ES-I3 (cell line): ENCODE results near the gene MUSK.
"Not testable (repeated sequence)": the region's sequence is repeated elsewhere in the genome, so short reads cannot be mapped to it uniquely, and the experiment has no call there.

Source experiments
- H3K36me3 ChIP-seq: 2 replicates; pipeline ENCODE4 v1.6.1; 2013; ENCODE audit warnings: mild to moderate bottlenecking, low read length, control low read depth, moderate library complexity; ENCODE audit not compliant: insufficient read depth
- H3K4me1 ChIP-seq: 2 replicates; pipeline ENCODE4 v1.6.1; 2013; ENCODE audit warnings: mild to moderate bottlenecking, control low read depth, low read length; ENCODE audit not compliant: insufficient read depth
- H3K9ac ChIP-seq: 2 replicates; pipeline ENCODE4 v1.6.1; 2013; ENCODE audit warnings: low read depth, mild to moderate bottlenecking, low read length, moderate library complexity
- H3K9me3 ChIP-seq: 2 replicates; pipeline ENCODE4 v1.6.1; 2013; ENCODE audit warnings: mild to moderate bottlenecking, low read length, moderate library complexity; ENCODE audit not compliant: control insufficient read depth, insufficient read depth

MUSK gene

DNA sequence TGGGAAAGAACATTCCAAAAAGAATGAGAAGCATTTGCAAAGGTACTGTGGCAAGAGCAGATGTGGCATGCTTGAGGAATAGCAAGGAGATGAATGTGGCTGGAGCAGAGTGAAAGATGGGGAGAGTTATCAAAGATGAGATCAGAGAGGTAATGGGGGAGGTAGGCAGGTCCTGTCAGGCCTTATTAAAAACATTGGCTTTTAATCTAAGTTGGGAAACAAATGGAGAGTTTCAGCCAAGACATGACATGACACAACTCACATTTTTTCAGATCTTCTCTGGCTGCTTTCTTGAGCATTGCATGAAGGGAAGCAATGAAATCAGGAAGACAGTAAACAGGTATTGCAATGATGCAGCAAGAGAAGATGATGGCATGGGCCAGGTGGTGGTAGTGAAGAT, 120.3 kb downstream of the MUSK start:
- Histone ChIP-seq H3K9me3 (no peaks in the 10 kb centered on the region), H3K9ac (no peak overlapping the region), H3K36me3 (no peaks in the 10 kb centered on the region), H3K4me1 (no peaks in the 10 kb centered on the region)

DNA sequence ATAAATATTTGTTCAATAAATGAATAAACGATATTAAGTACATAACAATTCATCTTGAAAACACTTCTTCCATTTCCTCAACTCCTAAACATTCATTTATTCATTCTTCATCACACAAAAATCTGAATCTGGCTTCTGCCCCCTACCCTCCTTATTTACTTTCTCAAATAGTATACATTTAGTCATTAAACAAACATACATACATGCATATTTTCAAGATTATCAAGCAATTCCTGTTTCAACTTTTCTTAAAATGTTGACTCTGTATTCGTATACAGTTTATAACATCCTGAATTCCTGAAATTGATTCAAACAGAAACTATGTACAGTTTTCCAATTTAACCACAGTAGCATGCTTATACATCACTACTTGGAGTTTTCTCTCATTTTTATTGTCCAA, 129.0 kb downstream of the MUSK start:
- Histone ChIP-seq H3K4me1 (no peaks in the 10 kb centered on the region), H3K9ac (no peak overlapping the region), H3K36me3 (no peaks in the 10 kb centered on the region), H3K9me3 (no peaks in the 10 kb centered on the region)

DNA sequence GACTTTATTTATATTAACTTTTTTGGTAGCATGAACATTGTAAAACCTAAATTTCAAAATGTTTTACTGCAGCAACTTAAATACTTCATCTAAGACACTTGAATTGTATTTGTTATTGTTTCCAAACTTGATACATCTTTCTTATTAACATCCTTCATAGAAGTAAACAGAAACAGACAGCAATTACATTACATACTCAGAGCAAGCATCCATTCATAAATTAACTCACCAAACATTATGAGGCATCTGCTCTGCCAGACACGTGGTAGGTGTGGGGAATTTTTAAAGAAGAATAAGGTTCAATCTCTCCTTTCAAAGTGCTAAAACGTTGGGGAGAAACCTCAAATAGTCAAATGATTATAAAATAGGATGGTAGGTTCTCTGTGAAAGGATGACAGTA, 130.8 kb downstream of the MUSK start:
- no peak overlapping the region for H3K9ac ChIP-seq
- no peaks in the 10 kb centered on the region for H3K36me3 ChIP-seq
- H3K4me1 ChIP-seq: no peaks in the 10 kb centered on the region
- H3K9me3 ChIP-seq: no peaks in the 10 kb centered on the region

DNA sequence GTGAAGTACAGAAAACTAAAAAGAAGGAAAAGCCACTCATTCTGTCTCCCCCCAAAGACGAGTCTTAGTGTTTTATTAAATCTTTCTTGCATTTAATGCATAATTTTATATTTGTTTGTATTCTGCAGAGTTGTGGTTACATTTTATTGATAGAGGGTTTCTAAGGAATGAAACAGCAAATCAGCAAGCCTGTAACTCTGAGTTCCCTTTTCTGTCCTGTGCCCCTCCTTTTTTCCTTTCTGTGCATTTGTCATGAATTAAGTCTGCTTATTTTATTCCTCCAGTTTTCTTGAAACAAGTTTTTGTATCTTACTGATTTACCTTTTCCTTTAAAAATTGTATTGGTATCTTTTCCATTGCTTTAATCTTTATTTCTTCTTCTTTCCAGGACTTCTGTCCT, 132.8 kb downstream of the MUSK start:
- Histone ChIP-seq H3K4me1 (no peaks in the 10 kb centered on the region), H3K36me3 (no peaks in the 10 kb centered on the region), H3K9ac (no peak overlapping the region), H3K9me3 (no peaks in the 10 kb centered on the region)

DNA sequence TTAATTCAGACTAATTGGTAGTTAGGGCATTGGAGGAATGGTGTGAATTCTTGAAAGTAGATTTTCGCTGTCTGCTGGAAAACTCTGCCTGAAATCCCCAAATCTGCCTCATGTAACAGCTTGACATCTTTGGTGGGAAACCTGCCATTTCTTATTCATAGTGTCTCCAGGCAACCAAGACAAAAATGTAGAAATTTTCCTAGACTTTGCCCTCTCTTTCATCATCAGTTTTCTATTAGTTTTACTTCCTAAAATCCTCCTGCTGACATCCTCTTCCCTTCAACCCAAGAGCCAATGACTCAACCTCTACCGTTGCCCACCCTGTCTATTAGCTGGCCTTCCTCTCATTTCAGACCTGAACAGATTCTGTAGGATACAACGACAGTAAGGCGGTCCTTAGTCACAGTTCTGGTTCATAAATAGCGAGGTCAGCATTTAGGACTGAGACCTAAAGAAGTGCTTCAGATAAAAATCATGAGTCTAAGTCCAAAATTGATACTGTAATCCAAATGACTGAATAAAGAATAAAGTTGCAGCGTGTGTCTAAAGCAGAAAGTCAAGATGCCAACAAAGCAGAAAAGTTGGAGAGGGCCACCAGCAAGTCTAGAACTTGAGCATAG, 133.9 kb downstream of the MUSK start:
- H3K4me1 ChIP-seq: no peaks in the 10 kb centered on the region
- no peaks in the 10 kb centered on the region for H3K9me3 ChIP-seq
- no peak overlapping the region for H3K9ac ChIP-seq
- no peaks in the 10 kb centered on the region for H3K36me3 ChIP-seq

DNA sequence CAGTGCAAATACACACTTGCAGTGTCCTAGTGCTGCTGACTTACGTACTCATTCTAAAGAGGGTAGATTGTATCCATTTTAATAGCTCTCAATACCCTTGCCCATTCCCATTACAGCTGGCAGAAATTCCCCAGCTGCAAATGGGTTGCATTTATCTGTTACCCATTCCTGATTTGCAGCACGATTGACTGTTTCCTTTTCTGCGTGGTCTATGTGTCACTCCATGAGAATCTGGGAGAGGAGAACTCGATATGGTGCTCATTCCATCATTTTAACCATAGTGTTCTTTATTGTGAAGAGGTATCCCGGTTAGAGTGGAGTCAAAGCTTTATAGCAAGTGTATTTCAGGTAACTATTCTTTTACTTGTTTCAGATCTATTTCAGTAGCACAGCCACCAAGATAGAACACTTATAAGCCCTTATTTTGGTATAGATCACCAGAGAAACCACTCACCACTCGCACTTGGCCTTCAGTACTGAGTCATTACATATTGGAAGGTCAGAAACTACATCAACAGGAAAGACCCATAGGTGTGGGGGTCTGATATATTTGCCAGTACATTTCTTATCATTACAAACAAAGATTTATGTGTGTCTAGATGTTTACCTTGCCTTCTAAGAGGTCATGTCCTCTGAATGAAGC, 139.5 kb downstream of the MUSK start:
- H3K9me3 ChIP-seq: no peaks in the 10 kb centered on the region
- H3K9ac ChIP-seq: no peak overlapping the region
- no peaks in the 10 kb centered on the region for H3K36me3 ChIP-seq
- no peaks in the 10 kb centered on the region for H3K4me1 ChIP-seq

DNA sequence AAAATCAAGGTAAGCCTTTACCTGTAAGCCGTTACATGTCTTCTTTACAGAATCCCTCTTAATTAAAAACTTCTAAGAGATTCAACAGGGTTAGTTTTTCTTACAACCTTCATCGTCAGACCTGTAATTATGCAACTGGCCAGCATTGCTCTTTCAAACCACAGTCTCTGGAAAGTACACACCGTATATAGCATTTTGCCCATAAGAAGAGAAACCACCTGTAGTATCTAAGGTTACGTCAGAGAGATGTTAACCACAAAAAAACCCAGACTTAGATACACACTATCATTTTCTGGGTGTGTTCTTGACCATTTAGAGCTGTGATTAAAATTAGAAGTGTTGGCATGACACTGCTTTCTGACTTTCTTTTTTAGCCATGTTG, 140.0 kb downstream of the MUSK start:
- H3K36me3 ChIP-seq: no peaks in the 10 kb centered on the region
- no peaks in the 10 kb centered on the region for H3K9me3 ChIP-seq
- no peak overlapping the region for H3K9ac ChIP-seq
- peaks cover 4% of the 10 kb centered on the region; the same call in 1 of the 2 replicates for H3K4me1 ChIP-seq

DNA sequence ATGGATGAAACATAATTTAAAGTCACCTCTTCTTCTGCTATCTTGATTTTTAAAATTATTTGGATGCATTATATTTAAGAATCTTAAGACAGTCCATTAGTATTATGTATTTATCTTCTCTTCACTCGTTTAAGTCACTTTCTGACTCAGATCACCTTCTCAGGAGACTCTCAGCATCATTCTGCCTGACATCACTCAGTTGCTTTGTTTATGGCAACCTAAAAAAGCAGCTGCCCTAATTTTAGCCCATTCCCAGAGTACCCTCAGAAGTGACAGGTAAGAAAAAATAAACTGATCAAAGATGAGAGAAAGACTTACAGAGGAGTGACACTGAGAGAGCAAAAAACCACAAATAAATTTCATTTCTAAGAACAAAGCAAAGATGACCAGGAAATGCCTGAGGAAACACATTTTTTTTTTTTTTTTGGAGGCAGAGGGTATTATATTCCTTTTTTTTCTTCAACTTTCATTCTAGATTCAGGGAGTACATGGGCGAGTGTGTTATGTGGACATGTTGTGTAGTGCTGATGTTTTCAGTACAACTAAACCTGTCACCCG, 140.5 kb downstream of the MUSK start:
- H3K9ac ChIP-seq: no peak overlapping the region
- no peaks in the 10 kb centered on the region for H3K9me3 ChIP-seq
- H3K36me3 ChIP-seq: no peaks in the 10 kb centered on the region
- peaks cover 4% of the 10 kb centered on the region; the same call in 1 of the 2 replicates for H3K4me1 ChIP-seq

DNA sequence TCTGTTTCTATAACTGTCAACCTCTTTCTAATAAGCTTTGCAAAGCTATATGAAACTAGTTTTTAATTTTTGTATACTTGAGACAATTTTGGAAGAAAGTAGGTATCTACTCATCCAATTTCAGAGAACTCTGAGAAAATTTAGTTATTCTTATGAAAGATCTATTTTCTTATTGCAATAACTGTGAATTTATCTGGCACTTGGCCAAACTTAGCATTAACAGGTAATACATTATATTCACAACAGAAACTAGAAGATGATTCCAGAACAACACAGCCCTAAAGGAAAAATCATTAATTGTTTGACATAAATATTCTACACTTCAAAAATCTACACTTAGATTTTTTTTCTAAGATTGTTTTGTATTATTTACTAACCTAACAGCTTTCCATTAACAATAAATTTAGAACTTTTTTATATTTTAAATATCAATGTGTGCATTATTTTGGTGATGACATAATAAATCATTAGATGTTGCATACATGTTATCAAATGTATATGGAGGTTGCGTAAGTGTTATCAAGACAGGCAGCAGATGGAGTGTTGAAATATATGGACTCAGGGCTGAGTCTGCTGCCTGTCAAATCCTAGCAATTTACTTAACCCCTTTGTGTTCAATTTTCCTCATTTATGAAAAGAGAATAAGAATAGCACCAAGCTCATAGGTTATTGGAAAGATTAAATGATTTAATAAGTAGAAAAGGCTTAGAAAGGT, 141.8 kb downstream of the MUSK start:
- H3K4me1 ChIP-seq: peaks cover 4% of the 10 kb centered on the region; the same call in 1 of the 2 replicates
- no peaks in the 10 kb centered on the region for H3K36me3 ChIP-seq
- H3K9me3 ChIP-seq: no peaks in the 10 kb centered on the region
- no peak overlapping the region for H3K9ac ChIP-seq

DNA sequence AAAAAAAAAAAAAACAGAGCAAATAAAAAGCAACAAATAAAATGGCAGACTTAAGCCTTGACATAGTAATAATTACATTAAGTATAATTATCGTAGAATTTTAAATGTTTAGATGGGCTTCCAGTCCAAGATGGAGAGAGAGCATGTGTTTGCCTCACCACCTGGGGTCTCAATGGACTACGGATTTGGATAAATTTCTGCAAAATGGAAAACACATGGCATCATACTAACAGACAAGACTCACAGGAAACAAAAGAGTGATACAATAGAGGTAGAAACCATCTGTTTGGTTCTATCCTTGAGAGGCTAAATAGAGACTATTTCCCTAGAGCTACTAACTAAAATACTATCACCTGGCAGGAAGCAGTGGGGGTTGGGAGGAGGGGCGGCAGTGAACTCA, 144.3 kb downstream of the MUSK start:
- Histone ChIP-seq H3K36me3 (no peaks in the 10 kb centered on the region), H3K9me3 (no peaks in the 10 kb centered on the region), H3K9ac (no peak overlapping the region), H3K4me1 (peaks cover 4% of the 10 kb centered on the region; the same call in 1 of the 2 replicates)

DNA sequence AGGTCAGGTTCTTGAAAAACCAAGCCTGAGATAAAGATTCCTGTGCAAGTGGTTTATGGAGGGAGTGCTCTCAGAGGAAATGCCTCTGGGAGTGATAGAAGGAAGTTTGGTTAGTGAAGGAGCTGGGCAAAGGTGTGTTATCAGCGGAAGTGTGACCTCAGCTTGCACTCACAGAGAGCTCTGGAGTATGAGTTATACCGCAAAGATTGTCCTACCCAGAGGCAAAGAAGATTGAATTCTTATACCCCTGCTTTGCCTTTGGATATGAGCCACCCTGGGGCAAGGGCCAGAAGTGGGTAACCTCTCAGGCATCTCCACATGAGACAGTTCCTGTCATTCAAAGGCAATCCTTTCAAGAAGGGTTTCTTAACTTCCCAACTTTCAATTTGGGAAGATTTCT, 145.6 kb downstream of the MUSK start:
- no peaks in the 10 kb centered on the region for H3K36me3 ChIP-seq
- H3K9ac ChIP-seq: no peak overlapping the region
- peaks cover 4% of the 10 kb centered on the region; the same call in 1 of the 2 replicates for H3K4me1 ChIP-seq
- no peaks in the 10 kb centered on the region for H3K9me3 ChIP-seq

DNA sequence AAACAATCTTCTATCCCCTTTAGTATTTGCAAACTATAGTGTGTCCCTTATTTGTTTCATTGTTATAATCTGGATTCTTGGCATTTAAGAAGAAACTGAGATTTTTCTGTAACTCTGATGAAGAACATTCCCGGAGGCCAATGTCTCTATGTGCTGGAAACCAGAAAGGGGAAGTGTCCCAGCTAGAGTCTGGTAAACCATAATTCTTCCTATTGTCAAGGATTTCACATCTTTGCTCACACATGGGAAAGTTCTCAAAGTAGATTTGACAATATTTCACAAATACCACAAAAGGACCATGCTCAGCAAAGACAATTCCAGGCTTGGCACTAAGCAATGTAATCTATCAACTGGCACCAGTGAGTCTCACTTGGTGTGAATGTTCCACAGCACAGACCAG, 146.8 kb downstream of the MUSK start:
- H3K9me3 ChIP-seq: no peaks in the 10 kb centered on the region
- H3K9ac ChIP-seq: no peak overlapping the region
- peaks cover 4% of the 10 kb centered on the region; the same call in 1 of the 2 replicates for H3K4me1 ChIP-seq
- no peaks in the 10 kb centered on the region for H3K36me3 ChIP-seq

DNA sequence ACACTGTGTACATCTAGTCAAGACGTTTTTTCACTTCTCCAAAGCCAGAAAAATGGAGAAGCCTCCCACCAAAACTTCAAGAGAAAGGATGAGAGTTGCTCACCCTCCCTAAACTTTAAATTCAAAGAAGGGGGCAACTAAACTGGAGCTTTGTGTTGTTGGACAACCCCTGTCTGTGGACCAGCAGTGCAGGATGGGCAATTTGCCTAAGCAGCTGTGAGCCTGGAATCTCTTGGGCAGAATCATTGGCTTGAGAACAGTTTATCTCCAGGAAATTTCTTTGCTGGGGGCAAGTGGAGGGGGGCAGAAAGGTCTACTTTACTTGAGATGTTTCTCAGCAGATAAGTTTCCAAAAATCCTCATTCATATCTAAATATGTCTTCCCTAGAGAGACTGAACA, 151.8 kb downstream of the MUSK start:
- Histone ChIP-seq H3K9me3 (no peaks in the 10 kb centered on the region), H3K36me3 (no peaks in the 10 kb centered on the region), H3K4me1 (no peaks in the 10 kb centered on the region), H3K9ac (no peak overlapping the region)

DNA sequence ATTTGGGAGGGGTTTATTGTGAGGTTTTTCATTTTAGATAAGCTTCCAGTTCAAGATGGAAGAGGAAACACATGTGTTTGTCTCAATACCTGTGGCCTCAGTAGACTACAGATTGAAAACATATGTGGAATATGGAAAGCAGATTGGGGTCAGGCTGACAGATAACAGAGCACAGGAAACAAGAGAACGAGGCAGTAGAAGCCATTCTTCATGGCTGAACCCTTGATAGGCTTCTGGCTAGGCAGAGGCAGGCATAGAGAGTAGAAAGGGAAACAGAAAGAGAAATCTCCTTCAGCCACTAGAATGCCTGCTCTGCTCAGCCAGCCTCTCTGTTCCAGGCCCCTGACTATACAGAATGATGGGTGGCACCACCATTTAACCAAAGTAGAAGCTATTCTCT, 152.5 kb downstream of the MUSK start:
- Histone ChIP-seq H3K4me1 (no peaks in the 10 kb centered on the region), H3K36me3 (no peaks in the 10 kb centered on the region), H3K9me3 (no peaks in the 10 kb centered on the region), H3K9ac (no peak overlapping the region)

DNA sequence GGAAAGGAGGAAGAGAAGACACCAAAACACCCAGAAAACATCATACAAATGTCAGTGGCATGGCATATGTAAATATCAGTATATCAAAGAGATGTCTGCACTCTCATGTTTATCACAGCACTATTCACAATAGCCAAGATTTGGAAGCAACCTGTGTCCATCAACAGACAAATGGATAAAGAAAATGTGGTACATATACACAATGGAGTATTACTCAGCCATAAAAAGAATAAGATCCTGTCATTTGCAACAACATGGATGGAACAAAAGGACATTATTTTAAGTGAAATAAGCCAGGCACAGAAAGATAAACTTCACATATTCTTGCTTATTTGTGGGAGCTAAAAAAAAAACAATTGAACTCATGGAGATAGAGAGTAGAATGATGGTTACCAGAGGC, 156.5 kb downstream of the MUSK start:
- H3K4me1 ChIP-seq, H3K9me3 ChIP-seq, H3K9ac ChIP-seq, H3K36me3 ChIP-seq: not testable (repeated sequence)
